PFSK-1 (cell line): Measurements from ENCODE around the gene C2CD2L.
A peak's percentile ranks its signal among the peaks of the same experiment; 100 is the strongest.

Experiments
- FOXP2 ChIP-seq: optimal IDR thresholded peaks from 2 replicates; pipeline ENCODE3; 2011; ENCODE audit warnings: borderline replicate concordance, control low read depth, inconsistent platforms; ENCODE audit not compliant: insufficient read depth; ENCODE audit errors: extremely low read length, extremely low read depth
- POLR2AphosphoS5 ChIP-seq: IDR thresholded peaks from 2 replicates; pipeline ENCODE4 v1.6.1; 2012; ENCODE audit warnings: low read depth, mild to moderate bottlenecking, control low read depth, low read length, moderate library complexity
- SIN3A ChIP-seq: IDR thresholded peaks from 2 replicates; pipeline ENCODE4 v1.6.1; 2012; ENCODE audit warnings: mild to moderate bottlenecking, low read length, moderate library complexity, borderline replicate concordance; ENCODE audit not compliant: insufficient read depth
- TAF1 ChIP-seq: IDR thresholded peaks from 2 replicates; pipeline ENCODE4 v1.6.1; 2012; ENCODE audit warnings: low read length, control low read depth, borderline replicate concordance; ENCODE audit not compliant: insufficient read depth
- TF ChIP-seq, protein P1 (sequence below), 2 experiments: IDR thresholded peaks; 2 replicates each; pipeline versions ENCODE4 v1.6.1 to v1.8.0; 2011 to 2012; ENCODE audit warnings: low read depth in 2 of 2, low read length in 2 of 2, control low read depth in 1 of 2, inconsistent platforms in 1 of 2, mild to moderate bottlenecking in 1 of 2, moderate library complexity in 1 of 2; ENCODE audit not compliant: insufficient read depth in 1 of 2

The C2CD2L gene

DNA sequence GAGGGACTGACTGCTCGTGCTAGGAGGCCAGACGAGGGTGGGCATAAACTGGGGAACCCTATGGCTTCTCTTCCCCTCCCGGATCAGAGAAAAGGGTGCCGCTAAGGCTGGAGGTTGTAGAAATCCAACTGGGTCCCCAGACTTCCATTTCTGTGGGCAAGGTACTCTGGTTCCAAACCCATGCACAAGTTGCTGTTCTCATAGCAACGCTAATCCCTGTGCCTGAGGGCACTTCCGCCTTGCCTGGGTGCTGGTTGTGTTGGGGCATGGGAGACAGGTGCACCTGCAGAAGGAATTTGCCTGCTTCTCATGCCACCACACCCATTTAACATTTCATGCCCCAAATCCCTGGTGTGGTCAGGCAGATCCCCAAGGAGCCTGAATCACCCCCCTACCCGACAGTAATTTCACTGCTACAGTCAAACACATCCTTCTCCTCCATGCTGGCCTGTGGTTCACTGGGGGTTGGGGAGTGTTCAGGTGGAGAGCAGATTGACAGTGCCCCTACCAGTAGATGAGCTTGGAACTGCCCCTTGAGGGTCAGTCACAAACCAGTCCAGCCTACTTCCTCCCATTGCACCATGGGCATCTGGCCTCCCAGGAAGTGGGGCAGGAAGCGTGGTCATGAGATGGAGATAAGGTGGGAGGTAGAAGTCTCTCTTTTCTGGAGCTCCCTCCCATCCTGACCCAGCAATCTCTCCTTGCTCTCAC lies 1.2 kb downstream of the C2CD2L start:
- TF ChIP-seq FOXP2 = no peak
- TF ChIP-seq SIN3A = no peak
- TF ChIP-seq POLR2AphosphoS5 = peak; percentile 48; the same call in 1 of the 2 replicates

DNA sequence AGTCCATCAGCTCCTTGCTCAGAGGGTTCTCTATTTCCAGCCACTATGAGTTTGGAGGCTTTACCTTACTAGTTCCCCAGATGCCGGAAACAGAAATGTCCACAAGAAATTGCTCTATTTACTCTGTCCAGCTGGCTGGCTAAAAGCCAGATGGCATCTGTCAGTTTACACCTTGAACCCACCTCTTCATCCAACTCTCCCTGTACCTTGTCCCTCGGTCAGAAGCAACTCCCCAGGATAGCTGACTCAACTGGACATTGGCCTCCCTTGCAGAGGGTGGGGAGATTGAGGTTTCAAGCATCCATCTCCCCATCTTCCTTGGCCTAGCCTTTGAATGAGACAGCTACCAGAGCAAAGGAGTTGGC lies 1.7 kb downstream of the C2CD2L start:
- TF ChIP-seq SIN3A = no peak

DNA sequence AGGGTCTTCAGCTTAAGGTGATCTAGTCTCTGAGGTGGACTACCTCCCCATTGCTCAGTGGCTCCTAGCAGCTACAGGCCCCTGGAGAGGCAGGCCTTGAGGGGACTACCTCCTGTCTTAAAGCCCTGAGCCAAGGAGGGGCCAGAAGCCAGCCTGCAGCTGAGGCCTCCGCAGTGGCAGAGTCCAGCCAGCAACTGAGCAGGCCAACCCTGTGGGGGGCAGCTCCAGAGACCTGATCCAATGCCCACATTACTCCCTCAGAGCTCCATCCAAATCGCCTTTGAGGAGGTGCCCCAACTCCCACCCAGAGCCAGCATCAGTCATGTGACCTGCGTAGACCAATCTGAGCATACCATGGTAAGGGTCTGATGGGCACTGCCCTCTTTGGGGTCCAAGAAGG lies 2.7 kb downstream of the C2CD2L start:
- TF ChIP-seq SIN3A (no peak), POLR2AphosphoS5 (no peak), FOXP2 (no peak), TAF1 (no peak)
- TF ChIP-seq, protein P1, sequence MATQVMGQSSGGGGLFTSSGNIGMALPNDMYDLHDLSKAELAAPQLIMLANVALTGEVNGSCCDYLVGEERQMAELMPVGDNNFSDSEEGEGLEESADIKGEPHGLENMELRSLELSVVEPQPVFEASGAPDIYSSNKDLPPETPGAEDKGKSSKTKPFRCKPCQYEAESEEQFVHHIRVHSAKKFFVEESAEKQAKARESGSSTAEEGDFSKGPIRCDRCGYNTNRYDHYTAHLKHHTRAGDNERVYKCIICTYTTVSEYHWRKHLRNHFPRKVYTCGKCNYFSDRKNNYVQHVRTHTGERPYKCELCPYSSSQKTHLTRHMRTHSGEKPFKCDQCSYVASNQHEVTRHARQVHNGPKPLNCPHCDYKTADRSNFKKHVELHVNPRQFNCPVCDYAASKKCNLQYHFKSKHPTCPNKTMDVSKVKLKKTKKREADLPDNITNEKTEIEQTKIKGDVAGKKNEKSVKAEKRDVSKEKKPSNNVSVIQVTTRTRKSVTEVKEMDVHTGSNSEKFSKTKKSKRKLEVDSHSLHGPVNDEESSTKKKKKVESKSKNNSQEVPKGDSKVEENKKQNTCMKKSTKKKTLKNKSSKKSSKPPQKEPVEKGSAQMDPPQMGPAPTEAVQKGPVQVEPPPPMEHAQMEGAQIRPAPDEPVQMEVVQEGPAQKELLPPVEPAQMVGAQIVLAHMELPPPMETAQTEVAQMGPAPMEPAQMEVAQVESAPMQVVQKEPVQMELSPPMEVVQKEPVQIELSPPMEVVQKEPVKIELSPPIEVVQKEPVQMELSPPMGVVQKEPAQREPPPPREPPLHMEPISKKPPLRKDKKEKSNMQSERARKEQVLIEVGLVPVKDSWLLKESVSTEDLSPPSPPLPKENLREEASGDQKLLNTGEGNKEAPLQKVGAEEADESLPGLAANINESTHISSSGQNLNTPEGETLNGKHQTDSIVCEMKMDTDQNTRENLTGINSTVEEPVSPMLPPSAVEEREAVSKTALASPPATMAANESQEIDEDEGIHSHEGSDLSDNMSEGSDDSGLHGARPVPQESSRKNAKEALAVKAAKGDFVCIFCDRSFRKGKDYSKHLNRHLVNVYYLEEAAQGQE (IDR thresholded peaks at IDR 0.05; ENCODE audit: insufficient read depth in 1 of 2, low read depth in 2 of 2, low read length in 2 of 2) = no peak

DNA sequence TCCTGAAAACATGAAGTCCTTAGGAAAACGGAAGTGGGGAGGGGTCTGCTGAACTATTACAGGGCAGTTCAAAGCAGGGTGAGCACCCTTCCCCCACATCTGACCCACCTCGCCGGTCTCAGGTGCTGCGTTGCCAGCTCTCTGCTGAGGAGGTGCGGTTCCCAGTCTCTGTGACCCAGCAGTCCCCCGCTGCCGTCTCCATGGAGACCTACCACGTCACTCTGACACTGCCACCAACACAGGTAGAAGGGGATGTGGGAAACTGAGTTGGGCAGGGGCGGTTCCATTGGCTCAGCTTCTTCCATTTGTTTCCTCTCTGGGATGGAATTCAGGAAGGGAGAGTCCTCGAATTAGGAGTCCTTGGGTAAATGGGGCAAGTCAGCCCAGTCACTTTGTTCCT lies 3.3 kb downstream of the C2CD2L start:
- TF ChIP-seq POLR2AphosphoS5 = no peak
- TF ChIP-seq TAF1 = no peak
- TF ChIP-seq, protein P1 (IDR thresholded peaks at IDR 0.05; ENCODE audit: insufficient read depth in 1 of 2, low read depth in 2 of 2, low read length in 2 of 2) = no peak
- TF ChIP-seq SIN3A = no peak
- no peak for TF ChIP-seq FOXP2

DNA sequence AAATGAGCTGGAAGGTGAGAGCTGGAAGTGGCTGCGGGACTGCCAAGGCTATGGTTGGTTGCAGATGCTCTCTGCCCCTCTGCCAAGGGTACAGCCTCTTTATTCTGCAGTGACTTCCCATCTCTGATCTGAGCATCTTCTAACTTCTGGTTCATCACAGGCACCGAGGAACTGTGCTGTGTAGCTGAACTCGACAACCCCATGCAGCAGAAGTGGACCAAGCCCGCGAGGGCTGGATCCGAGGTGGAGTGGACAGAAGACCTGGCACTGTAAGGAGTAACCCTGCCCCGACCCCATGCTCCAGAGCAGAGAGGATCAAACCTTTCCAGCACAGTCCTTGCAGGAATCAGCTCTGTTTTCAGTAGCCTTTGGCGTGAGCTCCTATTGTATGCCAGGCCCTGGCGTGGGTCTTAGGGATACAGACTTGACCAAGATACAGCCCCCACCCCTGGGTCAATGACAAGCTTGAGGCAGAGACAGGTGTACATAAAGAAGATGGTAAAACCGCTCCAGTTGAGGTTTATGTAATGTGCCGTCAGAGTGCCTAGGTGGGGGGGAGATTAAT lies 4.3 kb downstream of the C2CD2L start:
- TF ChIP-seq FOXP2 (no peak), POLR2AphosphoS5 (no peak), TAF1 (no peak), SIN3A (no peak)
- TF ChIP-seq, protein P1 (IDR thresholded peaks at IDR 0.05; ENCODE audit: insufficient read depth in 1 of 2, low read depth in 2 of 2, low read length in 2 of 2) = no peak

DNA sequence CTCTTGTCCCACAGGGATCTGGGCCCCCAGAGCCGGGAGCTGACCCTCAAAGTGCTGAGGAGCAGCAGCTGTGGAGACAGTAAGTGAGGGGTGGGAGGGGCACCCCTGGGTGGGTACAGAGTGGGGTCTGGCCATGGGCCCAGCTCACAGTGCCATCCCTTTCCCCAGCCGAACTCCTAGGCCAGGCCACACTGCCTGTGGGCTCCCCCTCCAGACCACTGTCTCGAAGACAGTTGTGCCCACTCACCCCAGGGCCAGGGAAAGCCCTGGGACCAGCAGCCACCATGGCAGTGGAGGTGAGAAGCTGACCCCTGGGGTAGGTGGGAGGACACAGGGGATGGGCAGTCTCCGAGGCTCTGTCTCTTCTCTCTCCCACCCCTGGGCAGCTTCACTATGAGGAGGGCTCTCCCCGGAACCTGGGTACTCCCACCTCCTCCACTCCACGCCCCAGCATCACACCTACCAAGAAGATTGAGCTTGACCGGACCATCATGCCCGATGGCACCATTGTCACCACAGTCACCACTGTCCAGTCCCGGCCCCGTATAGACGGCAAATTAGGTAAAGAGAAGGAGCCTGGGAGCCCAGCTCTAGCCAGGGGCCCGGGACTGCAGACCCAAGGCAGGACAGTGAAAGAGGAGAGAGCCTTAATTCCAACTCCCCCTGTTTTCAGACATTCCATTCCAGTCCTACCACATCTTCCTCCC lies 5.3 kb downstream of the C2CD2L start:
- TF ChIP-seq, protein P1 (IDR thresholded peaks at IDR 0.05; ENCODE audit: insufficient read depth in 1 of 2, low read depth in 2 of 2, low read length in 2 of 2) = no peak
- no peak for TF ChIP-seq FOXP2
- TF ChIP-seq POLR2AphosphoS5 = no peak
- TF ChIP-seq TAF1 = no peak
- TF ChIP-seq SIN3A = no peak
